T-cell (primary cell): Measurements from ENCODE around the gene CEACAM18. TPM values are rescaled to one million over a fixed set of nuclear protein-coding genes. Genes with fewer than 3 reads are reported as not detected.

Experiments
- total RNA-seq, 35 experiments: library from RNA in 6 of 35; stranded (reverse) in 6 of 35; fragments of 120-200 nt in 1 of 35; gene quantifications; one replicate each; pipeline versions ENCODE4 v1.2.1 to v1.2.4 and lab custom pipeline; 2013 to 2026

CEACAM18 gene
- total RNA-seq, 5 donors from 2014 or later (not counting 1 experiment from before 2014, with no cell fraction given) = not detected

Other genes starting within 250 kb of the CEACAM18 start
- not detected for gene SIGLECL1, start 227.5 kb upstream of the CEACAM18 start, total RNA-seq
- gene IGLON5, start 166.9 kb upstream of the CEACAM18 start, total RNA-seq = under 1 TPM in 1 of 5 donors, not detected in 4; 0.10 TPM
- under 1 TPM; 0.18 to 0.70 (median 0.39) TPM for gene VSIG10L, start 136.4 kb upstream of the CEACAM18 start, total RNA-seq
- gene ETFB, start 112.2 kb upstream of the CEACAM18 start, total RNA-seq = 10 to 100 TPM; 37.8 to 67.8 (median 61.1) TPM
- 1 to 10 TPM; 2.0 to 8.5 (median 5.8) TPM for gene CLDND2, start 109.5 kb upstream of the CEACAM18 start, total RNA-seq
- 100 to 1,000 TPM in 4 of 5 donors, 10 to 100 TPM in 1; 42.9 to 356 (median 105) TPM for gene NKG7, start 105.9 kb upstream of the CEACAM18 start, total RNA-seq
- gene LIM2, start 90.6 kb upstream of the CEACAM18 start, total RNA-seq = not detected
- not detected for gene C19orf84, start 87.9 kb upstream of the CEACAM18 start, total RNA-seq
- gene SIGLEC10, start 60.9 kb upstream of the CEACAM18 start, total RNA-seq = 1 to 10 TPM in 3 of 5 donors, under 1 TPM in 2; 0.67 to 6.7 (median 1.8) TPM
- not detected for gene SIGLEC8, start 20.1 kb upstream of the CEACAM18 start, total RNA-seq
- gene SIGLEC12, start 23.3 kb downstream of the CEACAM18 start, total RNA-seq = not detected
- under 1 TPM in 4 of 5 donors, not detected in 1; 0.23 to 0.79 (median 0.64) TPM for gene SIGLEC6, start 53.1 kb downstream of the CEACAM18 start, total RNA-seq
- 10 to 100 TPM in 3 of 5 donors, 1 to 10 TPM in 2; 6.7 to 16.8 (median 12.3) TPM for gene ZNF175, start 92.7 kb downstream of the CEACAM18 start, total RNA-seq
- gene SIGLEC5, start 151.9 kb downstream of the CEACAM18 start, total RNA-seq = under 1 TPM in 2 of 5 donors, not detected in 3; 0.16 to 0.26 TPM
- 1 to 10 TPM in 1 of 5 donors, under 1 TPM in 2, not detected in 2; 0.68 to 1.1 (median 0.93) TPM for gene SIGLEC14, start 168.3 kb downstream of the CEACAM18 start, total RNA-seq
- gene SPACA6, start 214.8 kb downstream of the CEACAM18 start, total RNA-seq = 1 to 10 TPM; 5.5 to 9.9 (median 6.9) TPM
- not detected for gene HAS1, start 245.5 kb downstream of the CEACAM18 start, total RNA-seq